IPS DF 6.9 (cell line): ENCODE results near the gene ADIPOR2.
"Not testable (repeated sequence)": the region's sequence is repeated elsewhere in the genome, so short reads cannot be mapped to it uniquely, and the experiment has no call there.

Source experiments
- DNase-seq: peaks from one replicate; pipeline ENCODE4 v3.0.0-alpha.2; 2013; ENCODE audit warnings: low read depth, low spot score
- H3K27ac ChIP-seq: one replicate; pipeline ENCODE4 v1.5.1; 2013; ENCODE audit warnings: low read length, control low read depth
- H3K27me3 ChIP-seq: 2 replicates; pipeline ENCODE4 v1.6.1; 2013; ENCODE audit warnings: mild to moderate bottlenecking, low read length; ENCODE audit not compliant: control insufficient read depth, insufficient read depth
- H3K36me3 ChIP-seq: 2 replicates; pipeline ENCODE4 v1.6.1; 2013; ENCODE audit warnings: low read length; ENCODE audit not compliant: control insufficient read depth, insufficient read depth
- H3K4me1 ChIP-seq: 2 replicates; pipeline ENCODE4 v1.6.1; 2013; ENCODE audit warnings: low read length; ENCODE audit not compliant: control insufficient read depth, insufficient read depth
- H3K4me3 ChIP-seq: 2 replicates; pipeline ENCODE4 v1.5.1; 2013; ENCODE audit warnings: mild to moderate bottlenecking, low read length
- H3K9me3 ChIP-seq: 2 replicates; pipeline ENCODE4 v1.6.1; 2013; ENCODE audit warnings: low read length, inconsistent platforms; ENCODE audit not compliant: control insufficient read depth, insufficient read depth
- WGBS: extraction: QIAGEN DNeasy Blood & Tissue Kit; methylation state at CpG from one replicate; pipeline ENCODE4 v1.1.7; 2013; ENCODE audit warnings: mixed read lengths, missing lambda C conversion rate; ENCODE audit not compliant: insufficient read length, insufficient coverage; 5-methylcytosine and 5-hydroxymethylcytosine counted together

ADIPOR2 gene

GRCh38 chr12:1732914-1733313 is 42.0 kb downstream of the ADIPOR2 start:
- no CpG with 5 or more reads among the region's 1 CpG for WGBS
- Histone ChIP-seq H3K27me3 (no peaks in the 10 kb centered on the region), H3K4me1 (no peaks in the 10 kb centered on the region), H3K9me3 (no peaks in the 10 kb centered on the region), H3K4me3 (no peak overlapping the region), H3K36me3 (no peaks in the 10 kb centered on the region; the same call in 1 of the 2 replicates), H3K27ac (no peak overlapping the region)
- DNase-seq, result no peak

- WGBS, result no CpG with 5 or more reads among the region's 5 CpGs
- not testable (repeated sequence) for H3K27ac ChIP-seq, H3K4me1 ChIP-seq, DNase-seq, H3K36me3 ChIP-seq, H3K4me3 ChIP-seq, H3K27me3 ChIP-seq, H3K9me3 ChIP-seq
Measured at GRCh38 chr12:1733712-1734111, 42.8 kb downstream of the ADIPOR2 start.

GRCh38 chr12:1737652-1738286 is 46.9 kb downstream of the ADIPOR2 start:
- Histone ChIP-seq H3K4me3 (no peak overlapping the region), H3K27ac (no peak overlapping the region), H3K27me3 (no peaks in the 10 kb centered on the region), H3K9me3 (no peaks in the 10 kb centered on the region), H3K36me3 (no peaks in the 10 kb centered on the region; the same call in 1 of the 2 replicates), H3K4me1 (no peaks in the 10 kb centered on the region)
- no CpG with 5 or more reads among the region's 6 CpGs for WGBS
- DNase-seq, result no peak

GRCh38 chr12:1738446-1738845 is 47.6 kb downstream of the ADIPOR2 start:
- no peaks in the 10 kb centered on the region; the same call in 1 of the 2 replicates for H3K36me3 ChIP-seq
- no peaks in the 10 kb centered on the region for H3K4me1 ChIP-seq
- H3K27ac ChIP-seq, result no peak overlapping the region
- DNase-seq, result no peak
- H3K27me3 ChIP-seq, result no peaks in the 10 kb centered on the region
- H3K4me3 ChIP-seq, result no peak overlapping the region
- no peaks in the 10 kb centered on the region for H3K9me3 ChIP-seq

- H3K36me3 ChIP-seq, result no peaks in the 10 kb centered on the region; the same call in 1 of the 2 replicates
- no peak overlapping the region for H3K27ac ChIP-seq
- no peak for DNase-seq
- H3K4me1 ChIP-seq, result no peaks in the 10 kb centered on the region
- no CpG with 5 or more reads among the region's 1 CpG for WGBS
- H3K27me3 ChIP-seq, result no peaks in the 10 kb centered on the region
- H3K9me3 ChIP-seq, result no peaks in the 10 kb centered on the region
- H3K4me3 ChIP-seq, result no peak overlapping the region
Measured at GRCh38 chr12:1739368-1739767, 48.5 kb downstream of the ADIPOR2 start.

GRCh38 chr12:1740161-1740948 is 49.5 kb downstream of the ADIPOR2 start:
- Histone ChIP-seq H3K27me3 (no peaks in the 10 kb centered on the region), H3K4me3 (no peak overlapping the region), H3K36me3 (no peaks in the 10 kb centered on the region; the same call in 1 of the 2 replicates), H3K27ac (no peak overlapping the region), H3K9me3 (no peaks in the 10 kb centered on the region), H3K4me1 (no peaks in the 10 kb centered on the region)
- no peak for DNase-seq
- 100% methylated on average over 1 of the region's 5 CpGs for WGBS

- H3K9me3 ChIP-seq, result no peaks in the 10 kb centered on the region
- no peaks in the 10 kb centered on the region for H3K27me3 ChIP-seq
- no peak overlapping the region for H3K27ac ChIP-seq
- WGBS, result no CpG with 5 or more reads among the region's 1 CpG
- H3K4me3 ChIP-seq, result no peak overlapping the region
- DNase-seq, result no peak
- no peaks in the 10 kb centered on the region; the same call in 1 of the 2 replicates for H3K36me3 ChIP-seq
- no peaks in the 10 kb centered on the region for H3K4me1 ChIP-seq
Measured at GRCh38 chr12:1741154-1741949, 50.5 kb downstream of the ADIPOR2 start.

GRCh38 chr12:1744932-1745331 is 54.1 kb downstream of the ADIPOR2 start:
- Histone ChIP-seq H3K36me3 (no peaks in the 10 kb centered on the region), H3K27me3 (no peaks in the 10 kb centered on the region), H3K4me3 (no peak overlapping the region), H3K4me1 (no peaks in the 10 kb centered on the region), H3K9me3 (no peaks in the 10 kb centered on the region), H3K27ac (no peak overlapping the region)
- no CpG with 5 or more reads among the region's 2 CpGs for WGBS
- DNase-seq, result peak; percentile 18

GRCh38 chr12:1747609-1748008 is 56.7 kb downstream of the ADIPOR2 start:
- no peak overlapping the region for H3K27ac ChIP-seq
- no peaks in the 10 kb centered on the region for H3K36me3 ChIP-seq
- WGBS, result no CpG with 5 or more reads among the region's 2 CpGs
- no peak overlapping the region for H3K4me3 ChIP-seq
- H3K9me3 ChIP-seq, result no peaks in the 10 kb centered on the region
- H3K4me1 ChIP-seq, result no peaks in the 10 kb centered on the region
- H3K27me3 ChIP-seq, result no peaks in the 10 kb centered on the region
- no peak for DNase-seq

- H3K27ac ChIP-seq, result no peak overlapping the region
- H3K4me1 ChIP-seq, result no peaks in the 10 kb centered on the region
- no peaks in the 10 kb centered on the region for H3K27me3 ChIP-seq
- H3K4me3 ChIP-seq, result no peak overlapping the region
- no peak for DNase-seq
- no CpG with 5 or more reads among the region's 5 CpGs for WGBS
- no peaks in the 10 kb centered on the region for H3K36me3 ChIP-seq
- H3K9me3 ChIP-seq, result no peaks in the 10 kb centered on the region
Measured at GRCh38 chr12:1749019-1749418, 58.1 kb downstream of the ADIPOR2 start.
